ENCODE data around the gene CUL4A.

Gene CUL4A

DNA sequence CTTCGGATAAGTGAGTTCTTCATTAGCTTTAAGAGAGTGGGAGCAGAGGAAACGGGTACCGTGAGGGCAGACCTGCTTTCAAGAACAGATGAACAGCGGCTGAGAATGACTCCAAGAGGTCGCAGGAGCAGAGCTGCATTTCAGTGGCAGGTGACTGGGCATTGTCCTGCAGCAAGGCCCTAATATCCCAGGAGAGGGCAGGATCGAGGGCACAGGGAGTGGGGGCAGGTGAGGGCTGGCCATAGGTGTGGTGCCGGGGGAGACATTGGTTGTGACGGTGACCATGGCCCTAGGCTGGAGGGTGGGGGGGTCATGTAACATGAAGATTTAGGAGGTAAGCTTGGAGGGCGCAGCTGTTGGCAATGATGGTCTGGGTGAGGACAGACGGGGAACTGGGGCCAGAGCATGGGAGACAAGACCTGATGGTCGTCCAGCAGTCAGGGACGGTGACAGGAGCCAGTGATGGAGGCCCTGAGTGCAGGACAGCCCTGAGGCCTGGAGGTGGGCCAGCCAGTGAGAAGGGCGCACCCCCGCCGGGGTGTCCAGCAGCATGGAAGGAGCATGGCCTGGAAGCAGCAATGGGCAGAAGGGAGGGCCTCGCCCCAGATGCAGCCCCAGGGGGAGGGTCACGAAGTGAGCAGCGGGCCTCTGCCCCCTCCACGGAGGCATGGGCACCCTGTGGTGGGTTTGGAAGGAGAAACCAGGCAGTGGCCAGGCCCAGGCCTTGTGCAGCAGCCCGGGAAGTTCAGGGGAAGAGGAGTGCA is 58.4 kb downstream of the CUL4A start:
- Histone ChIP-seq H3K9ac (ENCODE audit: low read length in 2 of 2) (no peak overlapping the region), H3K9me3 (ENCODE audit: control insufficient read depth in 2 of 2, low read length in 2 of 2) (no peaks in the 10 kb centered on the region), H3K27me3 (ENCODE audit: control insufficient read depth in 1 of 2, insufficient read depth in 2 of 2, low read length in 2 of 2) (no peaks in the 10 kb centered on the region), H3K4me1 (ENCODE audit: control insufficient read depth, insufficient read depth, low read length) (no peaks in the 10 kb centered on the region), H3K27ac (ENCODE audit: low read length) (no peak overlapping the region), H3K36me3 (ENCODE audit: control insufficient read depth in 2 of 2, insufficient read depth in 2 of 2, low read length in 2 of 2) (peaks cover 10 to 13% of the 10 kb centered on the region in 2 donors), H3K4me3 (ENCODE audit: low read length in 2 of 2) (no peak overlapping the region)

GRCh38 chr13:113272031-113272430 is 62.6 kb downstream of the CUL4A start:
- Histone ChIP-seq H3K27me3 (ENCODE audit: control insufficient read depth in 1 of 2, insufficient read depth in 2 of 2, low read length in 2 of 2) (no peaks in the 10 kb centered on the region), H3K36me3 (ENCODE audit: control insufficient read depth in 2 of 2, insufficient read depth in 2 of 2, low read length in 2 of 2) (peaks cover 0 to 5% of the 10 kb centered on the region in 2 donors), H3K9me3 (ENCODE audit: control insufficient read depth in 2 of 2, low read length in 2 of 2) (no peaks in the 10 kb centered on the region), H3K4me3 (ENCODE audit: low read length in 2 of 2) (no peak overlapping the region), H3K9ac (ENCODE audit: low read length in 2 of 2) (no peak overlapping the region), H3K27ac (ENCODE audit: low read length) (no peak overlapping the region), H3K4me1 (ENCODE audit: control insufficient read depth, insufficient read depth, low read length) (peaks cover 2% of the 10 kb centered on the region)

DNA sequence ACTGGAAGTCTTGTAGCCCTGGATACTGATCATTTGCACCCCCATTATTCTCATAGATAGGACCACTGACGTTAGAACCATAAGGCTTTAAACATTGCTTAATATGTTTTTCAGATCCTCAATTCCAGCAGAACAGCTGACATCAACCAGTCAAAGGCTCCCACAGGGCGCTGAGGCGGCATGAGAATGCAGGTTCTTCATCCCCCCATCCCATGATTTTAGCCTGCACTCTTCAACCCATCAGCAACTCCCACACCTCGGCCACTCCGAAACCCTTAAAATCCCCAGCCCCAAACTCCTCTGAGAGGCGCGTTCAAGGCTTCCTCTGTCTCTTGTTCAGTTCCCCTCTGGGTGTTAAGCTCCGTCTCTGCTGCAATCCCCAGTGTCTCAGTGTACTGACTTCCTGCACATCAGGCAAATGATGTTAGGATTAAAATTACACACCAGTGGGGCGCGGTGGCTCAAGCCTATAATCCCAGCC is 63.3 kb downstream of the CUL4A start:
- no peak overlapping the region for H3K27ac ChIP-seq (ENCODE audit: low read length)
- peaks cover 0 to 5% of the 10 kb centered on the region in 2 donors for H3K36me3 ChIP-seq (ENCODE audit: control insufficient read depth in 2 of 2, insufficient read depth in 2 of 2, low read length in 2 of 2)
- H3K4me3 ChIP-seq (ENCODE audit: low read length in 2 of 2): no peak overlapping the region
- H3K9me3 ChIP-seq (ENCODE audit: control insufficient read depth in 2 of 2, low read length in 2 of 2): no peaks in the 10 kb centered on the region
- H3K4me1 ChIP-seq (ENCODE audit: control insufficient read depth, insufficient read depth, low read length): peaks cover 2% of the 10 kb centered on the region
- H3K9ac ChIP-seq (ENCODE audit: low read length in 2 of 2): no peak overlapping the region
- no peaks in the 10 kb centered on the region for H3K27me3 ChIP-seq (ENCODE audit: control insufficient read depth in 1 of 2, insufficient read depth in 2 of 2, low read length in 2 of 2)

DNA sequence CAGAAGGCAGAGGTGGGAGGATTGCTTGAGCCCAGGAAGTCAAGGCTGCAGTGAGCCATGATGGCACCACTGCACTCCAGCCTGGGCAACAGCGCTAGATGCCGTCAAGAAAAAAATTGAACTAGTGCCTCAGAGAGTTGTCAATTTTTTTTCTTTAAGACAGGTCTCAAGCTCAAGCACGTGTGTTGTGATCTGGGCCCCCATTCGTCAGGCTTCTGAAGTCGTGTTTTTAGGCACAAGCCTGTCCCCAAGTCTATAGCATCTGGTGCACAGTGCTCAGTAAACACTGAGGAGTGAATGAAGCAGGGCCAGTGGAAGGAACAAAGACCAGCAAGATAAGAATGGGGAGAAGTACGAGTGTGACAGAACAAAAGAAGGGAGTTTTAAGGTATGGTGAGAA is 63.9 kb downstream of the CUL4A start:
- no peak overlapping the region for H3K9ac ChIP-seq (ENCODE audit: low read length in 2 of 2)
- H3K27me3 ChIP-seq (ENCODE audit: control insufficient read depth in 1 of 2, insufficient read depth in 2 of 2, low read length in 2 of 2): no peaks in the 10 kb centered on the region
- no peak overlapping the region for H3K27ac ChIP-seq (ENCODE audit: low read length)
- no peak overlapping the region for H3K4me3 ChIP-seq (ENCODE audit: low read length in 2 of 2)
- H3K9me3 ChIP-seq (ENCODE audit: control insufficient read depth in 2 of 2, low read length in 2 of 2): no peaks in the 10 kb centered on the region
- peaks cover 2% of the 10 kb centered on the region for H3K4me1 ChIP-seq (ENCODE audit: control insufficient read depth, insufficient read depth, low read length)
- H3K36me3 ChIP-seq (ENCODE audit: control insufficient read depth in 2 of 2, insufficient read depth in 2 of 2, low read length in 2 of 2): peaks cover 0 to 5% of the 10 kb centered on the region in 2 donors

DNA sequence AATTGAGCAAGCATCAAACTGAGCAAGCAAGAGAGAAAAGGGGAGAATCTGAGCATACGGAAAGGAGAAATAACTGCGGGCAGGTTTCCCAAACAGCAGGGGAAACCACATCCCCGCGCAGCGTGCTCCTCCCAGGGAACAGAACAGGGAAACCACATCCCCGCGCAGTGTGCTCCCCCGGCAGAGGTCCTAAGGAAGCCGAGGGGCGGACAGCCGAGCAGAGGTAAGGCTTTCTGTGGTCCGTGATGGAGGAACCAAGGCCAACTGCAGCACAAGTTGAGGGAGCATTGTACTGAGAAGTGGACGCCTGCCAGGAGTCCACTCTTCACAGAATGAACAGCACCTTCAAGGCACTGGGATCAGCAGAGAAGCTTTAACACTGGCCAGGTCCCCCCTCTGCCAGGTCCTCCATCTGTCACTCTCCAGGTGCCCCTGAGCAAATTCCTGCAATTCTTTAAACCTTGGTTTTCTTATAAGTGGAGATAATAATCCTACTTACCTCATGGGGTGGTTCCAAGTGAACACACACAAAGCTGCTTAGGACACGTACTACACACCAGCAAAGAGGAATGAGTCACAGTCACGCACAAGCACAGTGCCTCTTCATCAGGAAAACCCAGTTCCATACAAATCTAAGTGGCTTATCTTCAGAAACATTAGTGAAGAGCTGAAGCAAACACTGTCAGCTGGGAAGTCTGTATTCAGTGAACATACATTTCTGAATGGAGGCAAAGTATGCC is 64.6 kb downstream of the CUL4A start:
- no peak overlapping the region for H3K9ac ChIP-seq (ENCODE audit: low read length in 2 of 2)
- peaks cover 2% of the 10 kb centered on the region for H3K4me1 ChIP-seq (ENCODE audit: control insufficient read depth, insufficient read depth, low read length)
- no peak overlapping the region for H3K4me3 ChIP-seq (ENCODE audit: low read length in 2 of 2)
- H3K27me3 ChIP-seq (ENCODE audit: control insufficient read depth in 1 of 2, insufficient read depth in 2 of 2, low read length in 2 of 2): no peaks in the 10 kb centered on the region
- peaks cover 0 to 3% of the 10 kb centered on the region in 2 donors for H3K36me3 ChIP-seq (ENCODE audit: control insufficient read depth in 2 of 2, insufficient read depth in 2 of 2, low read length in 2 of 2)
- H3K9me3 ChIP-seq (ENCODE audit: control insufficient read depth in 2 of 2, low read length in 2 of 2): no peaks in the 10 kb centered on the region
- H3K27ac ChIP-seq (ENCODE audit: low read length): no peak overlapping the region

DNA sequence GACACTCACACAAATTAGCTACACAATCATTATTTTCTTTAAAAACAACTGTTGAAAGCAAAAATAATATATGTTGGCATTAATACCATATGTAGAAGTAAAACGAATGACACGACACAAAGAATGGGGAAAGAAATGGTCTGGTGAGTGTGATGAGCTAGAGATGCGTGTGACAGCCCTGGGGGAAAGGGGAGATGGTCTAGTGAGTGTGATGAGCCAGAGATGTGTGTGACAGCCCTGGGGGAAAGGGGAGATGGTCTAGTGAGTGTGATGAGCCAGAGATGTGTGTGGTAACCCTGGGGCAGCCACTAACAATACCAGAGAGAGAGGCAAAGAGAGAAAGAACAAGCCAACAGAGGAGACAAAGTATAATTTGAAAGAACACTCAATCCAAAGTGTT is 65.3 kb downstream of the CUL4A start:
- H3K27me3 ChIP-seq (ENCODE audit: control insufficient read depth in 1 of 2, insufficient read depth in 2 of 2, low read length in 2 of 2): no peaks in the 10 kb centered on the region
- H3K27ac ChIP-seq (ENCODE audit: low read length): no peak overlapping the region
- peaks cover 2% of the 10 kb centered on the region for H3K4me1 ChIP-seq (ENCODE audit: control insufficient read depth, insufficient read depth, low read length)
- no peaks in the 10 kb centered on the region for H3K9me3 ChIP-seq (ENCODE audit: control insufficient read depth in 2 of 2, low read length in 2 of 2)
- H3K4me3 ChIP-seq (ENCODE audit: low read length in 2 of 2): no peak overlapping the region
- H3K9ac ChIP-seq (ENCODE audit: low read length in 2 of 2): no peak overlapping the region
- H3K36me3 ChIP-seq (ENCODE audit: control insufficient read depth in 2 of 2, insufficient read depth in 2 of 2, low read length in 2 of 2): peaks cover 0 to 3% of the 10 kb centered on the region in 2 donors

- Histone ChIP-seq H3K4me3 (ENCODE audit: low read length in 2 of 2) (no peak overlapping the region), H3K4me1 (ENCODE audit: control insufficient read depth, insufficient read depth, low read length) (peaks cover 2% of the 10 kb centered on the region), H3K9ac (ENCODE audit: low read length in 2 of 2) (no peak overlapping the region), H3K9me3 (ENCODE audit: control insufficient read depth in 2 of 2, low read length in 2 of 2) (no peaks in the 10 kb centered on the region), H3K36me3 (ENCODE audit: control insufficient read depth in 2 of 2, insufficient read depth in 2 of 2, low read length in 2 of 2) (peaks cover 0 to 3% of the 10 kb centered on the region in 2 donors), H3K27ac (ENCODE audit: low read length) (no peak overlapping the region), H3K27me3 (ENCODE audit: control insufficient read depth in 1 of 2, insufficient read depth in 2 of 2, low read length in 2 of 2) (no peaks in the 10 kb centered on the region)
Measured at GRCh38 chr13:113275387-113275786, 66.0 kb downstream of the CUL4A start.

- Histone ChIP-seq H3K4me1 (ENCODE audit: control insufficient read depth, insufficient read depth, low read length) (peaks cover 2% of the 10 kb centered on the region), H3K27me3 (ENCODE audit: control insufficient read depth in 1 of 2, insufficient read depth in 2 of 2, low read length in 2 of 2) (no peaks in the 10 kb centered on the region), H3K4me3 (ENCODE audit: low read length in 2 of 2) (no peak overlapping the region), H3K36me3 (ENCODE audit: control insufficient read depth in 2 of 2, insufficient read depth in 2 of 2, low read length in 2 of 2) (no peaks in the 10 kb centered on the region), H3K9ac (ENCODE audit: low read length in 2 of 2) (no peak overlapping the region), H3K27ac (ENCODE audit: low read length) (no peak overlapping the region), H3K9me3 (ENCODE audit: control insufficient read depth in 2 of 2, low read length in 2 of 2) (no peaks in the 10 kb centered on the region)
Measured at GRCh38 chr13:113280126-113280525, 70.7 kb downstream of the CUL4A start.

GRCh38 chr13:113283904-113284303 is 74.5 kb downstream of the CUL4A start:
- H3K9me3 ChIP-seq (ENCODE audit: control insufficient read depth in 2 of 2, low read length in 2 of 2): no peaks in the 10 kb centered on the region
- H3K36me3 ChIP-seq (ENCODE audit: control insufficient read depth in 2 of 2, insufficient read depth in 2 of 2, low read length in 2 of 2): no peaks in the 10 kb centered on the region
- peaks cover 0 to 4% of the 10 kb centered on the region in 2 donors for H3K27me3 ChIP-seq (ENCODE audit: control insufficient read depth in 1 of 2, insufficient read depth in 2 of 2, low read length in 2 of 2)
- no peak overlapping the region for H3K9ac ChIP-seq (ENCODE audit: low read length in 2 of 2)
- H3K4me1 ChIP-seq (ENCODE audit: control insufficient read depth, insufficient read depth, low read length): no peaks in the 10 kb centered on the region
- H3K4me3 ChIP-seq (ENCODE audit: low read length in 2 of 2): no peak overlapping the region
- H3K27ac ChIP-seq (ENCODE audit: low read length): no peak overlapping the region

DNA sequence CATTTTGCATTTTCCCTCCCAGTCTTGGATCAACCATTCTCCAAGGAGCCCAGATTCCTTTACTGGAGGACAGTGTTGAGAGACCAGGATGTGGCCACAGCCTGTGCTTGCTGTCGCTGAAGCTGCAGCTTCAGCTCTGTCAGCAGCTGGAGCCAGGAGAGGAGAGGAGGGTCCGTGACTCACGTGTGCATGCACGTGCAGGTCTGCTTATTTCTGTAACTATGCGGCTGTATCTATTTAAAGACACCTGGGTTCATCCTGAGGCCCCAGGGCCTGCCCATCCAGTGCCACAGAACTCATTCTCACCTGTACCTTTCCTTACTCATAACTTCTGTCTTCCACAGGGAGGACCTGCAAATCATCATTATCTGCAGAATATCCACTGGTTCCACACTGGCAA is 79.5 kb downstream of the CUL4A start:
- H3K4me1 ChIP-seq (ENCODE audit: control insufficient read depth, insufficient read depth, low read length): peaks cover 2% of the 10 kb centered on the region
- H3K9ac ChIP-seq (ENCODE audit: low read length in 2 of 2): no peak overlapping the region
- no peaks in the 10 kb centered on the region for H3K36me3 ChIP-seq (ENCODE audit: control insufficient read depth in 2 of 2, insufficient read depth in 2 of 2, low read length in 2 of 2)
- H3K4me3 ChIP-seq (ENCODE audit: low read length in 2 of 2): no peak overlapping the region
- no peaks in the 10 kb centered on the region for H3K9me3 ChIP-seq (ENCODE audit: control insufficient read depth in 2 of 2, low read length in 2 of 2)
- peaks cover 6 to 13% of the 10 kb centered on the region in 2 donors for H3K27me3 ChIP-seq (ENCODE audit: control insufficient read depth in 1 of 2, insufficient read depth in 2 of 2, low read length in 2 of 2)
- H3K27ac ChIP-seq (ENCODE audit: low read length): no peak overlapping the region

DNA sequence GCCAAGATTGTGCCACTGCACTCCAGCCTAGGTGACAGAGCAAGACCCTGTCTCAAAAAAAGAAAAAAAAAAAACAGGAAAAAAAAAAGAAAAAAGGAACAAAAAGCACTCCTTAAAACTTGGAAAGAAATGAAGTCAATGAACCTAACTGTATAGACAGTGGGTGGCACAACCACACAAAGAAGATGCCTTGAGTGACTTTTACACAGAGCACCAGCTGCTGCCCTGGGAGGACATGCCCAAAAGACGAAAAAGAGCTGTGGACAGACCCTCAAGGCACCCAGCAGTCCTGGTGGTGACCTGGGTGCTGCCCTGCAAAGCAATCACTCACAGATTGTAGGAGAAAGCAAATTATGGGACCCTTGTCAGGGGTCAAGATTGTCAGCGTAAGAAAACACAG is 81.7 kb downstream of the CUL4A start:
- H3K4me3 ChIP-seq (ENCODE audit: low read length in 2 of 2): no peak overlapping the region
- no peak overlapping the region for H3K9ac ChIP-seq (ENCODE audit: low read length in 2 of 2)

More for the DNA sequence above, 81.7 kb downstream of the CUL4A start:
- Histone ChIP-seq H3K4me1 (ENCODE audit: control insufficient read depth, insufficient read depth, low read length) (peaks cover 2% of the 10 kb centered on the region), H3K27me3 (ENCODE audit: control insufficient read depth in 1 of 2, insufficient read depth in 2 of 2, low read length in 2 of 2) (peaks cover 6 to 13% of the 10 kb centered on the region in 2 donors), H3K9me3 (ENCODE audit: control insufficient read depth in 2 of 2, low read length in 2 of 2) (no peaks in the 10 kb centered on the region), H3K36me3 (ENCODE audit: control insufficient read depth in 2 of 2, insufficient read depth in 2 of 2, low read length in 2 of 2) (no peaks in the 10 kb centered on the region), H3K27ac (ENCODE audit: low read length) (no peak overlapping the region)
